Measurements from ENCODE around the gene CDIPT.
A peak's percentile ranks its signal among the peaks of the same experiment; 100 is the strongest.
"Not testable (repeated sequence)": the region's sequence is repeated elsewhere in the genome, so short reads cannot be mapped to it uniquely, and the experiment has no call there.

Gene CDIPT

DNA sequence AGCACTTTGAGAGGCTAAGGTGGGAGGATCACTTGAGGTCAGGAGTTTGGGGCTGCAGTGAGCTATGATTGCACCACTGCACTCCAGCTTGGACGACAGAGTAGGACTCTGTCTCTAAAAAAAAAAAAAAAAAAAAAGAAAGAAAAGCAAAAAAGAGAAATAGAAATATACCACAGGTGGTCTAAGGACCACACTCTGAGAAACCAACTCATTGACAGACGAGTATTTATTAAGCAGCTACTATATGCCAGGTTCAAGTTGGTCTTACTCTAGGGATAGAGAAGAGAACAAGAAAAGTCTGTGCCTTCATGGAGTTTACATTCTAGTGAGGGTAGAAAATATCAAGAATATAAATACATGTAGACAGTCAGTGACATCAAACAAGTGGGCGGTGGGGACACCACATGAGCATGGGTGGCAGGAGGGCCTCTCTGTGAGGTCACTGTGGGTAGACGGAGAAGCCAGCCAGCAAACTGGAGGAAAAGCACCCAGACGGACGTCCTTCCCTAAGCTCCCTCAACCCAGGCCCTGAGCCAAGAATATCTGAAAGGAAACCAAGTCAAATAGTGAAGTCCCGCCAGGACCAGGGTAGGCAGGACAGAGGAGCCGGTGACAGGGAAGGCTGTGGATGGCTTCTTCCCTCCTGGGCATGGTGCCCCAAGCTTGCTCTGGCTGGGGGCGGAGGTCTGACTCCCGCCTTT is 4.7 kb downstream of the CDIPT start:
- DNase-seq (ENCODE audit: low spot score): no peak

GRCh38 chr16:29857133-29857760 is 5.8 kb downstream of the CDIPT start:
- peak; percentile 67 for DNase-seq (ENCODE audit: low spot score)

- DNase-seq (ENCODE audit: low spot score): no peak
These were observed 8.4 kb downstream of the CDIPT start for GRCh38 chr16:29854520-29855100.

- peak; percentile 58 for DNase-seq (ENCODE audit: low spot score)
These were observed 10.4 kb downstream of the CDIPT start for GRCh38 chr16:29852654-29853053.

- no peak for DNase-seq (ENCODE audit: low spot score)
These were observed 12.0 kb downstream of the CDIPT start for GRCh38 chr16:29850998-29851397.

- DNase-seq (ENCODE audit: low spot score): no peak
These were observed 13.5 kb downstream of the CDIPT start for GRCh38 chr16:29849505-29849904.

- DNase-seq (ENCODE audit: low spot score): peak; percentile 79
These were observed 14.4 kb downstream of the CDIPT start for GRCh38 chr16:29848420-29849297.

DNA sequence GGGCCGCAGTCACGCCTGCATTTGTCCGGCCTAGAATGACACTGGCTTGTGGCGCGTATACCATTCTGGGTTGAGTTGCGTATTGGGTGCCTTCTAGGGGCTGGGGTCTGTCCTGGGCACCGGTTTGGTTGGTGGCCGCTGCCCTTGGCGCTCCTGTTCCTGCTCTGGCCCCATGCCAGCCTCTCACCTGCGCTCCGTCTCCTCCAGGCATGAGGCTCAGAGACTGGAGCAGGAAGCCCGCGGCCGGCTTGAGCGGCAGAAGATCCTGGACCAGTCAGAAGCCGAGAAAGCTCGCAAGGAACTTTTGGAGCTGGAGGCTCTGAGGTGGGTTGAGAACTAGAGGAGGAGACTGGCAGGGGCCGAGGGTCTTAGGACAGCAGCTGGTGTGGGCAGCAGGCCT is 17.4 kb downstream of the CDIPT start:
- no peak for DNase-seq (ENCODE audit: low spot score)

DNA sequence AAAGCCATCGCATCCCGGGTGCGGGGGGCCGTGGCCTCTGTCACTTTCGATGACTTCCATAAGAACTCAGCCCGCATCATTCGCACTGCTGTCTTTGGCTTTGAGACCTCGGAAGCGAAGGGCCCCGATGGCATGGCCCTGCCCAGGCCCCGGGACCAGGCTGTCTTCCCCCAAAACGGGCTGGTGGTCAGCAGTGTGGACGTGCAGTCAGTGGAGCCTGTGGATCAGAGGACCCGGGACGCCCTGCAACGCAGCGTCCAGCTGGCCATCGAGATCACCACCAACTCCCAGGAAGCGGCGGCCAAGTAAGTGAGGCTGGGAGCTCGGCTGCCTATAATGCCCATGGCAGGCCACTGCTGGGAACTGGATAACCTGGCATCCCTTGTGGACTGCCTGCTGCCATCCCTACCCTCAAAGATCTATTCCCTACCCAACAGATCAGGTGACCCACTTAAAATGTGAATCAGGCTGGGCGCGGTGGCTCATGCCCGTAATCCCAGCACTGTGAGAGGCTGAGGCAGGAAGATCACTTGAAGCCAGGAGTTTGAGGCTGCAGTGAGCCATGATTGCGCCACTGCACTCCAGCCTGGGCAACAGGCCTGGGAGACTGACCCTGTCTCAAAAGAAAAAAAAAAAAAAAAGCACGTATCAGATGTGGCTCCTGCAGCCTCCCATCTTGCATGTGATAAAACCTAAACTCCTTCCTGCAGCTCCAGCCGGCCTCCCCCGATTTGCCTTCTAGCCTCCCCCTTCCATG is 18.3 kb downstream of the CDIPT start:
- no peak for DNase-seq (ENCODE audit: low spot score)

DNA sequence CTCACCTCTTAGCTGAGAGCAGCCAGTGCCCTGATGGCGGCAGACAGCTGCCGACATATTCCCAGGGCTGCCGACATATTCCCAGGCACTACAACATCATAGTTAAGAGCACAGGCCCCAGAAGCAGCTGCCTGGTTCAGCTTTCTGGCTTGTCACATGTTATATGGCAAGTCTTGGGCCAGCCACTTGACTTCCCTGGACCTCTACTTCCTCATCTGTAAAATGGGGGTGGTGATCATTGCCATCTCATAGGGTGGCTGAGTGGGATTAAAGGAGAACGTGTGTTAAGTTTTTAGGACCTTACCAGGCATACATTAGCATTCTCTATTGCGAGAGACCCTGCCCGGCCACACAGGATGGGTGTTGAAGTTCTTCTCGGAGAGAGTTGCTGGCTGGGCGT is 19.1 kb downstream of the CDIPT start:
- DNase-seq (ENCODE audit: low spot score): no peak

- DNase-seq (ENCODE audit: low spot score): no peak
These were observed 20.2 kb downstream of the CDIPT start for GRCh38 chr16:29842732-29843346.

DNA sequence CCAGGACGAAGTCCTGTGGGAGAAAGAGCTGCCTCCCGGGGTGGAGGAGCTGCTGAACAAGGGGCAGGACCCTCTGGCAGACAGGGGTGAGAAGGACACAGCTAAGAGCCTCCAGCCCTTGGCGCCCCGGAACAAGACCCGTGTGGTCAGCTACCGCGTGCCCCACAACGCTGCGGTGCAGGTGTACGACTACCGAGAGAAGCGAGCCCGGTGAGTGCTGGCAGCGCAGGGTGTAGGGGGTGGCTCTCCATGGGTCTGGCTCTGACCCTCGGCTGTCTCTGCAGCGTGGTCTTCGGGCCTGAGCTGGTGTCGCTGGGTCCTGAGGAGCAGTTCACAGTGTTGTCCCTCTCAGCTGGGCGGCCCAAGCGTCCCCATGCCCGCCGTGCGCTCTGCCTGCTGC is 21.4 kb downstream of the CDIPT start:
- DNase-seq (ENCODE audit: low spot score): no peak

DNA sequence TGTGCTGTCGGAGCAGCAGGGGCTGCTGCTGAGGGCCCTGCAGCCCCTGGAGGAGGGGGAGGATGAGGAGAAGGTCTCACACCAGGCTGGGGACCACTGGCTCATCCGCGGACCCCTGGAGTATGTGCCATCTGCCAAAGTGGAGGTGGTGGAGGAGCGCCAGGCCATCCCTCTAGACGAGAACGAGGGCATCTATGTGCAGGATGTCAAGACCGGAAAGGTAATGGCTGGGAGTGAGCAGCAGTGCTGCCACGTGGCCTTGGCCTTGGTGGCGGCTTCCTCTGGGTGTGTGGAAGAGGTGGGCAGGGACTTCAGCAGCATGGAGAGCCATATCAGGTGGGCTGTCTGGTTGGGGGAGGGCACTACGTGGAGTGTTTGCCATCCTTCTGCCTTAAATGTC is 22.8 kb downstream of the CDIPT start:
- DNase-seq (ENCODE audit: low spot score): no peak

DNA sequence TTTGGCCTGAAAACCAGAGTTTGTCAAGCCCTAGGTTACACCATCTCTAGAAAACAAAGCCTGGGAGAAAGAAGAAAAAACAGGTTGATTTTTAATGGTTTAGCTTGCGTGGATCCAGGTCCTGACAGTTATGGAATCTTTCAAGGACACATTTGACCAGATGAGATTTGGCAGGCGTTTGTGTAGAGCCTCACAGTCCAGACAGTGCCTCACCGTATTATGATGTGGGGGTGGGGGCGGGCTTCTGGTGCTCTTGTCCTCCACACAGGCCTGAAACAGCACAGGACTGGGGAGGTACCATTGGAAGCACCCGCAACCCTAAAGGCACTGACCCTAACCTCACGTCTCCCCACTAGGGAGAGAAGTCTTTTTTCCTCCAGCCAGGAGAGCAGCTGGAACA is 23.2 kb downstream of the CDIPT start:
- DNase-seq (ENCODE audit: low spot score): no peak

GRCh38 chr16:29837841-29838240 is 25.2 kb downstream of the CDIPT start:
- no peak for DNase-seq (ENCODE audit: low spot score)

DNA sequence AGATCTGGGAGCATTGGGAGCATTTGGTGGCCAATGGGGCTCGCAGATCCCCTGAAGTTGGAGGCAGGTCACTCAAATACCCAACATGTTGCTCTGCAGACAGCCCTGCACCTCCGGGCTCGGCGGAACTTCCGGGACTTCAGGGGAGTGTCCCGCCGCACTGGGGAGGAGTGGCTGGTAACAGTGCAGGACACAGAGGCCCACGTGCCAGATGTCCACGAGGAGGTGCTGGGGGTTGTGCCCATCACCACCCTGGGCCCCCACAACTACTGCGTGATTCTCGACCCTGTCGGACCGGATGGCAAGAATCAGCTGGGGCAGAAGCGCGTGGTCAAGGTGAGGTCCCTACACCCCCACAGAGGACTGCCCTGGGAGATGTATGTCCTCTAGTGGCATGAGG is 26.4 kb downstream of the CDIPT start:
- DNase-seq (ENCODE audit: low spot score): no peak

- no peak for DNase-seq (ENCODE audit: low spot score)
These were observed 27.1 kb downstream of the CDIPT start for GRCh38 chr16:29835926-29836325.

DNA sequence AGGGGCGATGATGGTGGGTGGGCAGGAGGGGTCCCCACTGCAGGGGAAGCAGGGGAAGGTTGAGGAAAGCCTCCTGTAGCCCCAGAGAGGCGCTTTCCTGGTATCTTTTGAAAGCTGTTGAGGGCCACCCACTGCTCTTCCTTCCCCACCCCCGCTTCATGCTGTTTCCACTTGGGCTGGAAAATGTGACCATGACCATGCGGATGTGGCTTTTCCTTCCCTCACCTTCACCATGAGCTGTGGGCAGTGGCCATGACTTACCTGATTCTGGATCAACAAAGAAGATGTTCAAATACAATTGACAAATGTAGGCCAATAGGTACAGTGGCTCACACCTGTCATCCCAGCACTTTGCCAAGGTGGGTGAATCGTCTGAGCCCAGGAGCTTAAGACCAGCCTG is 28.9 kb downstream of the CDIPT start:
- DNase-seq (ENCODE audit: low spot score): no peak

- DNase-seq (ENCODE audit: low spot score): not testable (repeated sequence)
These were observed 29.8 kb downstream of the CDIPT start for GRCh38 chr16:29833219-29833618.

DNA sequence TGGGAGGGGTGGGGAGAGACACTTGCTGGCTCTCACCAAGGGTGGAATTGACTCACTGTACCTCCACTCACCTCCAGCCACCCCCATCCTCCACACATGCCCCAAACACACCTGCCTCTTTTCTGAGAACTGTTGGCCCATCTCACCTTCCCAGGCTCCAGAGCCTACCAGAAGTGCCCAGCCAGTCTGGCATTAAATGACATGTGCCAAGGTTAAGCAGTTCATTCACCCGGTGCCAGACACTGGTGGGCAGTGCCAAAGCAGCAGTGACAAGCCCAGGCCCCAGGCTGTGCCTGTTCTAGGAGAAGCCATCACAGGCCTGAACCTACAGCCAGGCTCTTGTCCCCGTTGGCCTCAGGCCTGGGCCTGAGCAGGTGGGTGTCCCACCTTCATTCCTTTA is 31.5 kb downstream of the CDIPT start:
- DNase-seq (ENCODE audit: low spot score): no peak

DNA sequence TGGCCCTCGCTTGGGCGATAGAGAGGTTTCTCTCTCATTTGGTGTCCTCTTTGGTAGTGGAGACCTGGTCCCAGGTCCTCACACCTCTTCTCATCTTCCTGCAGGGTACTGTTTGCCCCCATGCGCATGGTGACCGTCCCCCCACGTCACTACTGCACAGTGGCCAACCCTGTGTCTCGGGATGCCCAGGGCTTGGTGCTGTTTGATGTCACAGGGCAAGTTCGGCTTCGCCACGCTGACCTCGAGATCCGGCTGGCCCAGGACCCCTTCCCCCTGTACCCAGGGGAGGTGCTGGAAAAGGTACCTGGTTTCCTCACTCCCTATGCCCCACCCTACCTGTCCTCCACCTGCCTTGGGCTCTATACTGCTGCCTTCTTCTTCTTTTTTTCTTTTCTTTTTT is 32.3 kb downstream of the CDIPT start:
- no peak for DNase-seq (ENCODE audit: low spot score)

DNA sequence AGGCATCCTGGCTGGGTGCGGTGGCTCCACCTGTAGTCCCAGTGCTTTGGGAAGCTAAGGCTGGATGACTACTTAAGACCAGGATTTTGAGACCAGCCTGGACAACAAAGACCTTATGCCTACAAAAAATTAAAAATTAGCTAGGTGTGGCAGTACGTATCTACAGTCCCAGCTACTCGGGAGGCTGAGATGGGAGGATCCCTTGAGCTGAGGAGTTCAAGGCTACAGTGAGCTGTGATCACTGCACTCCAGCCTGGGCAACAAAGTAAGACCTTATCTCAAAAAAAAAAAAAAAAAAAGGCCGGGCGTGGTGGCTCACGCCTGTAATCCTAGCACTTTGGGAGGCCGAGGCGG is 36.7 kb downstream of the CDIPT start:
- no peak for DNase-seq (ENCODE audit: low spot score)

Measured in AG20443 (cell line).